GM21528 (cell line): Measurements from ENCODE around the gene PTPRQ.
A peak's percentile ranks its signal among the peaks of the same experiment; 100 is the strongest.
"Not testable (repeated sequence)": the region's sequence is repeated elsewhere in the genome, so short reads cannot be mapped to it uniquely, and the experiment has no call there.

Experiments
- ATAC-seq: cut with Tn5 transposase; IDR thresholded peaks from one replicate; pipeline ENCODE4 v1.9.1; 2021; ENCODE audit warnings: mild to moderate bottlenecking, moderate library complexity; ENCODE audit not compliant: unreplicated experiment, low FRiP score

The PTPRQ gene

DNA sequence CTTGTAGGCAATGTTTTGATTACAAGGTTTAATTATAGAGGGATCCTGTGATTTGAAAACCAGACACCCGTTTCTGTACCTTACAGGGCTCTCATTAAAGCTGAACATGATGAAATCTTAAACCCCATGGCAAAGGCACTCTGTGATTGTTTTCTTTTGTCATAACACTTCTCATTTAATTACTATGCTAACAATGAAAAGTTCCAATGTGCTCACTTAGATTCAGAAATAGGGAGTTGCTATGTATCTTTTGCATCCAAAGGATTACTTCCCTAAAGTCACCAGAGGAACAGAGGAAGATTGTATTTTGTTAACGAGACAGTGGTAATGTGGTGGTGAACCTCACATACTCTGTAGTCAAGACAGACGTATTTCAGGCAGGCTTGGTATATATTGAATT is 181.9 kb downstream of the PTPRQ start:
- ATAC-seq: no peak

DNA sequence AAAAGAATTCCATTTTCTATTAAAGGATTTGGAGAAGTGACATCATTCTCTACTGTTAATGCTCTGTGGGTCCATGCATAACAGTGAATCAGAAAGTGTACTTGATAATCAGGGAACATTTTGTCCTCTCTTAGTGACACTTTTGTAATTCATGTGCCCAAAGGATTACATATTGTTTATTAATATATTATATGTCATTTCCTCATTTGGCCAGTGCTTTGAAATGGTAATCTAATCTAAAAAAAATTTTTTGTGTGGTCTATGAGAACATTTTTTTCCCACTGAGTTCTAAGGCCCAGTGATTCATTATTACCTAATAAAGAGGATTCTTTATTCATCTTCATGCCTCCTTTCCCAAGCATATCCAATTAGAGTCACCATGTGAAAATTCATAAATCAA is 183.7 kb downstream of the PTPRQ start:
- no peak for ATAC-seq

DNA sequence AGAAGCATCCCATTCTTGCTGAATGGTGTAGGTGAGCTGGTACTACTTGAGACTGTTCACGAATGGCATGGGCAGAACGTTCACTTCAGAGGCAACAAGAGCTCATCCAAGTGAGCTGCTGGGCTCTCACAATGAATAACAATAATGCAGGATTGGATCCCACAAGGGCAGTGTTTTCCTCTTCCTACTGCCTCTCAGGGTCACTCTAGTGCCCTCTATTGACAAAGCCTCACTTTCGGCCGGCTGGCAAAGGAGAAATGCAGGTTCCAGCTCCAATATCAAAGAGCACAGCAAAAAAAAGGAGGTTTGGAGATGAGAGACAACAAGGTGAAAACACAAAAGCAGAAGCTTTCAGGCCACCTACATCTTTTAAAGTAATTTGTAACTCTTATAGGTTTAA is 188.8 kb downstream of the PTPRQ start:
- no peak for ATAC-seq

DNA sequence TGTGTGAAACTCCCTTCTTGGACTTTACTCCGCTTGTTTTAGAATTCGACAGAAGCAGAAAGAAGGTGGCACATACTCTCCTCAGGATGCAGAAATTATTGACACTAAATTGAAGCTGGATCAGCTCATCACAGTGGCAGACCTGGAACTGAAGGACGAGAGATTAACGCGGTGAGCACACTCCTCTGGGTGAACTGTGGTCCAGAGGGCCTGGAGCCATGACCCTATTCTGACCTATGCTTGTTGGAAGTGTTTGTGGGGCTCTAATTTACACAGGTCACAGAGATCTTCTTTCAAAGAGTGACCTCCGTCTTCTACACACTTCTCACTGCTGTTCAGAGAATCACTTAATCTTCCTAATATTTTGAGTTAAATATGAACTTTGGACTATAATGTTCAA is 190.9 kb downstream of the PTPRQ start:
- ATAC-seq: no peak

GRCh38 chr12:80636832-80637231 is 192.8 kb downstream of the PTPRQ start:
- no peak for ATAC-seq

- no peak for ATAC-seq
These were observed 197.9 kb downstream of the PTPRQ start for GRCh38 chr12:80641936-80642335.

DNA sequence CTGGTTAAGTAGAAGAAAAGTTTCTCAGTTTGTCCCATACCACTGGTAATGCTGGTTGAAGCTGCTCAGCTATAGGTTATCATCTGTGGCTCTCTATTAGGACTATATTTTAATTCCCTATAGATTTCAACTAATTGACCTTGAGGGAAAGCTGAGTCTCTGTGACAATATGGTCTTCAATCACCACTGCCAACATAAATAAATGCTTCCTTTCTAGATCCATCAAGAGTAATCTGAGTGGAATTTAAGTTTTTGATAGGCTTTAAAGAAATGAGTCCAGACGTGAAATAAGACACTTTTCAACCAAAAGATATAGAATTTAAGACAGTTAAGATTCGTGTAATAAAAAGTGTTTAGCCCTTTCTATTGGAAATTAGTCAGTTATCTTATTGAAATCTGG is 199.9 kb downstream of the PTPRQ start:
- ATAC-seq: no peak

DNA sequence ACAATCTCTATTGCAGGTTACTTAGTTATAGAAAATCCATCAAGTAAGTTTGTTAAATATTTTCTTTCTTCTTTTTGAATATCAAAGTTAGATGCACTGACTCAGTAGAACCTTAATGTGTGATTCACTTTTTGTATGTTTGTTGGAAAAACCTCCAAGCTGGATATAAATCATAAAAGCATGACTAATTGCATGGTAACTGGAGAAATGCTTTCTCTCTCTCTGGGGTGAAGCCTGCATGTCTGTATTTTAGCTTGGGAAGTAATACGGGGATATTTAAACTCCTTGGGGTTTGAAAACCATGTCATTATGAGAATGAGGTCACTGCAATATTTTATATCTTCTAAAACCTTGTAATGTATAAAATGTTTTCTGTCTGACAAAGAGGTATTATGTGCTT is 204.8 kb downstream of the PTPRQ start:
- ATAC-seq: no peak

GRCh38 chr12:80655751-80656150 is 211.7 kb downstream of the PTPRQ start:
- ATAC-seq: no peak

- ATAC-seq: no peak
These were observed 215.6 kb downstream of the PTPRQ start for GRCh38 chr12:80659512-80660063.

DNA sequence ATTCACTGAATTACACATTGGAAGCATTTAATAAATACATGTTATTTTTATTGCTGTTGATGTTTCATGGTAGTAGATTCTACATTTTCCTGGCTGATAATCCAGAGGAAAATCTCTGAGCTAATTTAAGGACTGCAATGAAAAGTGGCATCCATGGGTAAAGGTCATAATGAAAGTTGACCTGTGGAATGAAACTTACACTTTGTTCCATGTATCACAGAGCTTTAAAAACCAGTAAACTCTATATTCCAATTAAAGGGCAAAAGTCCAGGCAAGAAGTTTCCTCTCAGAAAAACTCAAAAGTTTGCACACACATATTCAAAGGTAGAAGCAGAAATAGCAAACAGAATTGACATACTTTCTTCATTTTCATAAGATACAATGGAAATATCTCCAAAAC is 218.6 kb downstream of the PTPRQ start:
- ATAC-seq: no peak

DNA sequence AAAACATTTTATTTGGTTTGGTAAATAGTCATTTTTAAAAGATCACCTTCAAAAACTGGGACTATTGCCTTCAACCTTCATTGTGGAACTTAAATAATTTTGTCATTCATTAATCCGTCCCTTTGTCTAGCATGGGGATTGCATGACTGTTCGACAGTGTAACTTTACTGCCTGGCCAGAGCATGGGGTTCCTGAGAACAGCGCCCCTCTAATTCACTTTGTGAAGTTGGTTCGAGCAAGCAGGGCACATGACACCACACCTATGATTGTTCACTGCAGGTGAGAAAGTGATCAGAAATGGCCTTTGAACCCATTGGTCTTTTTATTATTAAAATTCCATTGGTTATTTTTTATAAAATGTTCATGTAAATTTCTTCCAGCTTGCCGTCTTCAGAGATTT is 226.2 kb downstream of the PTPRQ start:
- ATAC-seq: no peak

DNA sequence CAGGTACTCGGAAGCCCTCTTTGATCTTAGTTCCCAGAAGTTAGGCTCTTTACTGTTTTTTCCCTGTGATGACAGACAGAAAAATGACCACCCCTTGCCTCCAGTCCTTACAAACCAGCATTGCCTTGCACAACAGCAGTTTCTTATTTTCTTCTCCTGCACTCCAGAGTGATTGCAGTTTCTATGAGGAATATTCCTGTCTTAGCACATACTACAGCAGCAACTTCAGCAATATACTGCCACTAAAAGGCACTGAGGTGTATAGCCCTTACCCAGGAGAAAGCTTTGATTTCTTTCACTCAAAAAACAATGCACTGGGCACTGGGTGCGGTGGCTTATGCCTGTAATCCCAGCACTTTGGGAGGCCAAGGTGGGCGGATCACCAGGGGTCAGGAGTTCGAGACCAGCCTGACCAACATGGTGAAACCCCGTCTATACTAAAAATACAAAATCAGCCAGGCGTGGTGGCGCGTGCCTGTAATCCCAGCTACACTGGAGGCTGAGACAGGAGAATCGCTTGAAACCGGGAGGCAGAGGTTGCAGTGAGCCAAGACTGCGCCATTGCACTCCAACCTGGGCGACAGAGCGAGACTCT is 232.1 kb downstream of the PTPRQ start:
- ATAC-seq: not testable (repeated sequence)

GRCh38 chr12:80676856-80677255 is 232.8 kb downstream of the PTPRQ start:
- no peak for ATAC-seq

DNA sequence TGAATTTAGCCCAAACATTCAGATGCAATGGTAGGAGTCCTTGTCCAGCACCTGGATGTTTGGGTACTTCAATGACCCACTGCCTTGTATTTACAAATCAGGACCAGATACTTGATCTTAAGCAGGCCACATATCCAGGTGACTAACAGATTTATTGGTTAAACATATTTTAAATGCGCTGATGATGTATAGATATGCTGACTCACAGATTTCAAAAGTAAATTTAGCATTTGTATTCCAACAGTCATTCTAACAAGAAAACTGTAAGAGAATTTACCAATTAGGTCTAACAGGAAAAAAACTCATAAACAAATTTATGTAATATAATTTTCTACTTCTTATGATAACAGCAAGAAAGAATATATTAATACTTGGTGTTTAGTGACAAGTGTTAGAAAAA is 234.0 kb downstream of the PTPRQ start:
- no peak for ATAC-seq

- no peak for ATAC-seq
These were observed 235.5 kb downstream of the PTPRQ start for GRCh38 chr12:80679346-80680131.

DNA sequence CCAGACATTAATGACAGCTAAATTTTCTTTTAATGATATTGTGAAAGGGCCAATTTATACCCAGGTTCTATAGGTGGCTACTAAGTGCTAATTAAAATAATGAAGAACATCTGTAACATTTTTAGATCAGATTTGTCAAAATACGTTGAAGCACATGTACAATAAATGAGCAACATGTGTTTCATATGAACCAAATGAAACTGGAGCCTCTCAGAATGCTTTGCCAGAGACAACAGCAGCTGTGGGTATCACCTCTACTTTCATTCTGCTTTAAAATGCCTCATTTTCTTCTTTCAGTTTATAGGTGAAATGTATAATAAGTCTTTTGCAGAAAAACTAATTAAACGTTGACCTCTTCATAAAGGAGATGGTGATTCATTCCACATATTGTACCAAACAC is 237.3 kb downstream of the PTPRQ start:
- peak; percentile 71 for ATAC-seq

GRCh38 chr12:80681786-80682185 is 237.8 kb downstream of the PTPRQ start:
- no peak for ATAC-seq

GRCh38 chr12:80684077-80684495 is 240.1 kb downstream of the PTPRQ start:
- ATAC-seq: no peak

DNA sequence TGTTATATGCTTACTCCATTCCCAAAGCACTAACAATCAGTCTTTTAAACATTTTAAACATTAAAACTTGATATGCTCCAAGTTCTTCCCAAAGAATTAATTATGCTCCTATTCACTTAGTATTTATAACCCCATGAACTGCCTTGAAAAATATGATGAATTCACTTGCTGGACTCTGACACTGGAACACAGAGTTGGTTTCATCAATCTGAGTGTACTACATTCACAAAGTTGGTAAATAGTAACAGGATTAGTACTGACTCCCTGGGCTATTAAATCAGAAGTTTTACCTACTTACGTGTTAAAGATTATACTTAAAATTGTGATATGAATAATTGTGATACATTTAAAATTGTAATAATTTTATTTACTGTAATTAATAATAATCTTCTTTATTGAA is 246.1 kb downstream of the PTPRQ start:
- ATAC-seq: no peak

- ATAC-seq: no peak
These were observed 246.5 kb downstream of the PTPRQ start for GRCh38 chr12:80690513-80690912.

DNA sequence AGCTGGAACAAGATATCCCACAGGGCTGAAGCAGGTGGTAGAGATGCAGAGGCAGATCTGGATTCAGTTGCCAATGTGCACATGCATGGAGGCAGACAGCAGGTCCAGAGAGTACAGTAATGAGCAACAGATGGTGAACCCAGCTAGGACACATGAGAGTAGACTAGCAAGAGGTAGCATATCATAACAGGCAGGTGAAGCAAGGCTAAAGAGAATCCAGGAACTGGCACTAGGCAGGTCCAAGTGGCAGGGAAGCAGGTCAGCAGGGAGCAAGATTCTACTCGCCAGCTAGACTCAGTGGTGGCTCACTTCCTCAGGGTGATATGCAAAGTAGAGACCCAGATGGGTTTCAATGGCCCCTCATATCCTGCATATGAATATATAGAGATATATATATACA is 248.1 kb downstream of the PTPRQ start:
- peak; percentile 79 for ATAC-seq
